DMS153 treated with DMSO at 0.1 percent for 48 hours (cell line): Measurements from ENCODE around the gene TGOLN2.

Source experiments
- DNase-seq: peaks from one replicate; lab custom pipeline; 2025; ENCODE audit not compliant: unreplicated experiment; lab: John Stamatoyannopoulos, UW

The TGOLN2 gene

DNA sequence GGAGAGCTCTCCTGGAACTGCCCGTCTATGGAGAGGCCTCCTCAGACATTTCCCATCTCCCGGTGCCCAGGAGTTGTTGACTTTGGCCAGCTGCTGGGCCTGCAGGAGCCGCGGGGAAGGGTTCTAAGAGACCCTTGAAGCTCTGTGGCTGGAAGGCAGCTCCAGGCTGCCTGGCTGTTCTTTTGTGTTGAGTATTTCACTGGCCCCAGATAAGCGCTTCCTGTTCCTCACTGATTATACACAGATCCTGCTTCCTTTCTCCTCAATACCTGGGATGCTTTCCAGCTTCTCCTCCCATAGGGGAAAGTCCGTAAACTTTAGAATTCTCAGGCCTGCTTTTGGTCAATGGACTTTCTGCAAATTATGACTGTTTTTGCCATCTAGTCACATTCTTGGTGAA lies 57.8 kb downstream of the TGOLN2 start:
- DNase-seq: peak; percentile 37
